ENCODE data around the gene SMC5. TPM values are rescaled to one million over a fixed set of nuclear protein-coding genes. Genes with fewer than 3 reads are reported as not detected.

The SMC5 gene
- total and polyA plus RNA-seq, 2 of the 8 experiments (the other 6 are each of a cell fraction or from before 2014, with no cell fraction given), result 4.5 to 22.6 TPM

DNA sequence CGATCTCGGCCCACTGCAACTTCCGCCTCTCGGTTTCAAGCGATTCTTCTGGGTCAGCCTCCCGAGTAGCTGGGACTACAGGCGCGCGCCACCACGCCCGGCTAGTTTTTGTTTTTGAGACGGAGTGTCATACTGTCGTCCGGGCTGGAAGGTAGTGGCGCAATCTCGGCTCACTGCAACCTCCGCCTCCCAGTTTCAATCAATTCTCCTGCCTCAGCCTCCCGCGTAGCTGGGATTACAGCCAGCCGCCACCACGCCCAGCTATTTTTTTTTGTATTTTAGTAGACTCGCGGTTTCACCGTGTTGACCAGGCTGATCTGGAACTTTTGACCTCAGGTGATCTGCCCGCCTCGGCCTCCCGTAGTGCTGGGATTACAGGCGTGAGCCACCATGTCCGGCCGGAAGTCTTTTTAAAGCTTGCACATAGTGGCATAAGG lies 1.2 kb downstream of the SMC5 start:
- Histone ChIP-seq H3K23me2 (ENCODE audit: low read depth, low read length) (no peaks in the 10 kb centered on the region; the same call in 1 of the 2 replicates), H2BK20ac (ENCODE audit: low read length) (no peak overlapping the region), H2BK15ac (ENCODE audit: low read length) (no peak overlapping the region), H2BK12ac (ENCODE audit: low read depth, low read length) (no peak overlapping the region), H4K20me1 (replicated peaks in 1 of 2; ENCODE audit: control insufficient read depth in 1 of 2, insufficient read depth in 2 of 2, low read length in 2 of 2) (peaks cover 6 to 7% of the 10 kb centered on the region in 2 experiments), H4K5ac (ENCODE audit: insufficient read length, low read depth, low read length) (no peak overlapping the region), H3K18ac (ENCODE audit: extremely low read depth, low read length) (no peak overlapping the region), H3K4me2 (ENCODE audit: insufficient read depth in 1 of 2, low read depth in 2 of 2, low read length in 2 of 2) (peak overlapping the region; percentile 81 to 86), H2AFZ (ENCODE audit: low read length) (no peak overlapping the region), H2BK5ac (ENCODE audit: low read depth, low read length) (no peak overlapping the region), H4K91ac (replicated peaks; ENCODE audit: insufficient read length, low read length) (no peak overlapping the region), H3K27me3 (replicated peaks in 1 of 4; ENCODE audit: control insufficient read depth in 3 of 4, extremely low read depth in 1 of 4, insufficient read depth in 3 of 4, low read length in 3 of 4) (no peaks in the 10 kb centered on the region), H3K14ac (ENCODE audit: insufficient read length) (no peak overlapping the region), H2AK5ac (ENCODE audit: low read depth, low read length) (no peak overlapping the region), H3K9ac (replicated peaks in 1 of 4; ENCODE audit: extremely low read depth in 1 of 4, low read depth in 3 of 4, low read length in 3 of 4) (no peak overlapping the region), H3K4ac (replicated peaks; ENCODE audit: insufficient read length, low read depth, low read length) (no peak overlapping the region), H3K79me1 (ENCODE audit: low read depth, low read length) (no peaks in the 10 kb centered on the region), H2BK120ac (replicated peaks; ENCODE audit: low read depth, low read length) (no peak overlapping the region), H3K27ac (ENCODE audit: low read depth, low read length) (no peak overlapping the region), H3K4me3 (ENCODE audit: extremely low read depth in 1 of 4, insufficient read depth in 2 of 4, low read depth in 3 of 4, low read length in 4 of 4) (peak overlapping the region; percentile 80 to 96 (median 92); a peak in 6 of 8 replicates), H3K9me3 (ENCODE audit: insufficient read depth in 2 of 2, low read depth in 1 of 2, low read length in 1 of 2) (no peaks in the 10 kb centered on the region), H3K23ac (ENCODE audit: insufficient read length) (no peak overlapping the region), H4K8ac (ENCODE audit: extremely low read depth, insufficient read depth, low read length) (no peak overlapping the region), H3K36me3 (ENCODE audit: control insufficient read depth in 2 of 4, insufficient read depth in 4 of 4, low read length in 3 of 4) (peaks cover 0 to 15% (median 5%) of the 10 kb centered on the region in 4 experiments; a peak in 5 of 8 replicates), H3K4me1 (replicated peaks in 1 of 4; ENCODE audit: control insufficient read depth in 3 of 4, insufficient read depth in 4 of 4, low read length in 3 of 4) (peaks cover 0 to 4% (median 2%) of the 10 kb centered on the region in 4 experiments; a peak in 3 of 7 replicates), H3K56ac (replicated peaks; ENCODE audit: insufficient read length, low read depth, low read length) (no peak overlapping the region), H3K79me2 (ENCODE audit: control insufficient read depth in 1 of 2, insufficient read depth in 2 of 2, low read length in 2 of 2) (peaks cover 9 to 57% of the 10 kb centered on the region in 2 experiments)
- no peak for TF ChIP-seq POLR2A (IDR thresholded peaks at IDR 0.05; ENCODE audit: control extremely low read depth in 1 of 2, low read depth in 2 of 2, low read length in 2 of 2)
- TF ChIP-seq EP300 (IDR thresholded peaks at IDR 0.05; ENCODE audit: borderline replicate concordance in 1 of 2, low read depth in 2 of 2, low read length in 2 of 2), result no peak
- no peak for TF ChIP-seq KDM4A (IDR thresholded peaks at IDR 0.05; ENCODE audit: low read depth, low read length, severe bottlenecking)
- 0 out of 2 replicates have a peak, but pooled peaks have one; percentile 6 for TF ChIP-seq CEBPB (IDR thresholded peaks at IDR 0.05; ENCODE audit: low read depth, low read length)
- no peak for TF ChIP-seq EGR1 (IDR thresholded peaks at IDR 0.05; ENCODE audit: borderline replicate concordance, low read depth, low read length)
- TF ChIP-seq GTF2F1 (IDR thresholded peaks at IDR 0.05; ENCODE audit: borderline replicate concordance, low read depth, low read length), result no peak
- TF ChIP-seq TAF1 (IDR thresholded peaks at IDR 0.05; ENCODE audit: low read depth, low read length), result no peak
- no peak for TF ChIP-seq CHD1 (IDR thresholded peaks at IDR 0.05; ENCODE audit: low read depth, low read length)
- no peak for DNase-seq (ENCODE audit: low read depth in 1 of 2, low spot score in 2 of 2)
- no peak for FAIRE-seq
- WGBS, 2 experiments (ENCODE audit: extremely low coverage in 1 of 2, insufficient coverage in 1 of 2, insufficient read length in 1 of 2, insufficient replicate concordance in 2 of 2, low coverage in 1 of 2, low lambda C conversion rate in 2 of 2, missing lambda C conversion rate in 1 of 2), result 89% methylated on average over 30 of the region's 30 CpGs; no CpG with 5 or more reads in 1 of the 2 experiments
- ChIA-PET POLR2A (ENCODE audit: partially characterized antibody) (interaction anchor here (0.6 to 1.9 kb wide), 4 partner anchors 10 to 103 kb away, joined by 3 to 5 read pairs (median 3); no protein-coding TSS in a partner anchor), CTCF (ENCODE audit: partially characterized antibody) (interaction anchor here (0.7 to 1.1 kb wide), 3 partner anchors 12 to 342 kb away, joined by 3 to 4 read pairs (median 3); no protein-coding TSS in a partner anchor)
